GM13977 (cell line): ENCODE results near the gene SAMD5.

Experiments
- DNase-seq: peaks from one replicate; pipeline ENCODE4 v3.0.0; 2012; ENCODE audit warnings: low spot score
- in situ Hi-C: fragments of 300-500 bp; cut with MboI; formaldehyde crosslinking; loops from one replicate; pipeline ENCODE4 v1.12.0; 2022; ENCODE audit warnings: low sequenced_read_pairs, low pct_unique_long_range_greater_than_20kb, mixed read lengths, inconsistent platforms; ENCODE audit not compliant: unreplicated experiment
- TF ChIP-seq, protein P1 (sequence below): IDR thresholded peaks from 2 replicates; pipeline ENCODE4 v1.5.1; 2012; ENCODE audit warnings: mild to moderate bottlenecking, control low read depth; ENCODE audit not compliant: insufficient read depth; ENCODE audit errors: extremely low read depth, missing control alignments

Gene SAMD5

DNA sequence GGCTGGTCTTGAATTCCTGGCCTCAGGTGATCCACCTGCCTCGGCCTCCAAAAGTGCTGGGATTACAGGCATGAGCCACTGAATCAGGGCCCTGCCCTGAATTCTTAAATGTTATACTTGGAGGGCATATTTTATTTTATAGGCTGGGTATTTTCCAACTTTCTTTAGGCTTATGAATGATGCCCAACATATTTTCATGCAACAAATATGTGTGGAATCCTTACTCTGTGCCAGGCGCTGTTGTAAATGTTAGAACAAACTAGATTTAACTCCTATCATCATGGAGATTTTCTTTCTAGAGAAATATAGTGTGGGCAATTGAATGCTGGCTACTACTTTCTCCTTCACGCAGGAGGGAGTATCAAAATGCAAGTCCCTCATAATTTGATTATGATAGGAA is 71.2 kb downstream of the SAMD5 start:
- DNase-seq, result no peak
- TF ChIP-seq, protein P1, sequence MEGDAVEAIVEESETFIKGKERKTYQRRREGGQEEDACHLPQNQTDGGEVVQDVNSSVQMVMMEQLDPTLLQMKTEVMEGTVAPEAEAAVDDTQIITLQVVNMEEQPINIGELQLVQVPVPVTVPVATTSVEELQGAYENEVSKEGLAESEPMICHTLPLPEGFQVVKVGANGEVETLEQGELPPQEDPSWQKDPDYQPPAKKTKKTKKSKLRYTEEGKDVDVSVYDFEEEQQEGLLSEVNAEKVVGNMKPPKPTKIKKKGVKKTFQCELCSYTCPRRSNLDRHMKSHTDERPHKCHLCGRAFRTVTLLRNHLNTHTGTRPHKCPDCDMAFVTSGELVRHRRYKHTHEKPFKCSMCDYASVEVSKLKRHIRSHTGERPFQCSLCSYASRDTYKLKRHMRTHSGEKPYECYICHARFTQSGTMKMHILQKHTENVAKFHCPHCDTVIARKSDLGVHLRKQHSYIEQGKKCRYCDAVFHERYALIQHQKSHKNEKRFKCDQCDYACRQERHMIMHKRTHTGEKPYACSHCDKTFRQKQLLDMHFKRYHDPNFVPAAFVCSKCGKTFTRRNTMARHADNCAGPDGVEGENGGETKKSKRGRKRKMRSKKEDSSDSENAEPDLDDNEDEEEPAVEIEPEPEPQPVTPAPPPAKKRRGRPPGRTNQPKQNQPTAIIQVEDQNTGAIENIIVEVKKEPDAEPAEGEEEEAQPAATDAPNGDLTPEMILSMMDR, result no peak

DNA sequence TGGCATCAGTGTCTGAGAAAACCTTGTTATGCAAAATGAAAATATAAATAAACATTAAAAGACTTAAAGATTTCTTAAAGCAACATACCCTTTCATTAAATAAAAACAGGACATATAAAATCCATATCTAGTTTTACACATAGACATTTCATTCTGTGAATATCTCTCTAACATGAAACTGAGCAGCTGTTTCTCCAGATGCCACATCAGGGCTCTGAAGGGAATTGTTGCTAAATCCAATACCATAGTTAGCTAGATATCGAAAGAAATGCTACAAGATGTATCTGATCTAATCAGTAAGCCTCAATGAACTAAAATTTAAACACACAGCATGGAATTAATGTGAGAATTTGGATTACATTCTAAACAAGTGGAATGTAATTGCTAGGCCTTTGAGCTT is 74.5 kb downstream of the SAMD5 start:
- in situ Hi-C loops, result no loop called here
- TF ChIP-seq, protein P1, result no peak
- DNase-seq, result no peak

More for the DNA sequence above, 71.2 kb downstream of the SAMD5 start:
- in situ Hi-C loops, result no loop called here

DNA sequence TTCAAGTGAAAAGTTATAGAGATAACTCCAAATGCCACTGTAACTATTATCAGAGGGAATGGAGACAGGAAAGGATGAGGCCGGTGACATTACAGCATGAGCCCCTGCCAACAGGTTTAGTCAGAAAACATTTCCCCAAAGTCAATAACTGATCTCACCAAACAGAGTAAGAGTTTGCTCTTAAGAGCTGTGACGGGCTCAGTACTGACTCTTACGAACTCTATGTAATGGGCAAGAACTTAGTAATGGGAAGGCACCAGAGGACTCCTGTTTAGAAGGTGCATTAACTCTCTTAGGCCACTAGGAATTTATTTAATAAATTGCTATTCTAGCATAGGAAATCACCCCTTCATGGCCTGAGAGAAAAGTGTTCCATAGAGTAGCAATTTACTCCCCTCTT is 76.8 kb downstream of the SAMD5 start:
- TF ChIP-seq, protein P1, result no peak
- DNase-seq, result no peak
- in situ Hi-C loops, result no loop called here

DNA sequence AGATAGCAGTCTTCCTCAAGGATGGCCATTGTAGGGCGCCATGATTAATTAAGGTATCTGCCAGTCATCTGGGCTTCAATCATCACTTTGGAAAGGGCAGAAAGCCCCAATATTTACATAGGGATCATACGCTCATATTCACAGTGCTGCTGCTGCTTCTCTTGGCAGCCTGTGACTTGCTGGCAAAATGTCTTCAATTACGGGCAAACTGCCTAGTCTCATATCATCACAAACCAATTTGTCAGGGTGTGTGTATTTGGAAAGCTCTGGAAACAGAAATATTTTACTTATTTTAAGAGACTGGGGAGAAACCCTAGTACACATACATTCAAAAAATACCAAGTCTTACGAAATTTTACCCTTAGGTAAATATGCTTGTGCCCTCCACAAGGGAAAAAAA is 77.6 kb downstream of the SAMD5 start:
- DNase-seq, result no peak
- in situ Hi-C loops, result no loop called here
- TF ChIP-seq, protein P1, result no peak

DNA sequence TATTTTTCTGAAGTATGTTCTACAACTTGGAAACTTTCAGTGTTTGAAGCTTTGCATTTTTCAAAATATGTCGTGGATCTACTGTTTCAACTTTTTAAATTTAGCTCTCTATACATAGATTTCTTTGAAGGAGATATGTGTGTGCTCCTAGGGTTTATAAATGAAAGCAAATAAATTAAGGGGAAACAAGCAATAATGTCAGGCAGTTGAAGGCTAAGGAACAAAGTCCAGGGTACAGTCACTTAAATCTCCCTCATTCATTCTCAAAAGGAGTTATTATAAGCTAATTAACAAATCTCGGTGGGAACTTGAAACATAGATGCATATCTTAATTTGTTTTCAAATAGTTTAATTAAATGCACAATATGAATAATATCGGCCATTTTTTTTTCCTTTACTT is 79.4 kb downstream of the SAMD5 start:
- TF ChIP-seq, protein P1, result no peak
- in situ Hi-C loops, result no loop called here
- no peak for DNase-seq

DNA sequence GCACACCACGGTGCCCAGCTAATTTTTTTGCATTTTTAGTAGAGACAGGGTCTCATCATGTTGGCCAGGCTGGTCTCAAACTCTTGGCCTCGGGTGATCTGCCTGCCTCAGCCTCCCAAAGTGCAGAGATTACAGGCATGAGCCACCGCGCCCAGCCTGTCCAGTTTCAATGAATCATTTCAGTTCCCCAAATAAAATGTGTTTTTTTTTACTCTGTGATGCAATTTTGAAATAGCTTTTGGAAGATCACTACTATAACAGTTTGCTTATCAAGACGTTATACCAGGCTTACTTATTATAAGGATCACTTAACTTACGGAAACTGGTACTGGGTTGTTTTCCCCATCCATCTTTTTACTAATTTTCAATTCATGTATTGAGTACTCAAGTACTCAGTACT is 80.0 kb downstream of the SAMD5 start:
- in situ Hi-C loops, result no loop called here
- TF ChIP-seq, protein P1, result no peak
- no peak for DNase-seq

DNA sequence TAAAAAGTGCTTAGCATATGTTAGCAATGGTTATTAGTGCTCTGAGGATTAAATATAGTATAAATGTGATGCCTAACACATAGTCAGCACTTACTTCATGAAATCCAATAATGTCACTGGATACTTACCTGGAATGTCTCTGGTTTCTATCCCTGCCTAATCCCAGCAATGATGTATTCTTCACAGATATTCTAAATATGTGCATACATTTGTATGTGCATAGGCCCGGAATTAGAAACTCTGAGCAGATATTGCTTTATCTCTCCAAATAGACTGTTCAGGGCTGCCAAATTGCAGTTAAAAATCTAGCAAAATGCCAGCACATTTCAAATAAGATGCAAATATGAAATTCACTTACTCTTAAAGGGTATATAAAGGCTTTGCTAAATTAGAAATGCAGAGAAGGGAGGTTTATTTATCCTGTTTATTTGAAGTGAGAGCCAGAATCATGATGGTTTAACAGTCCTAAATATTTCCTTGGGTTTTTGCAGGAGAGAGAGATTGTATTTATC is 81.3 kb downstream of the SAMD5 start:
- TF ChIP-seq, protein P1, result no peak
- in situ Hi-C loops, result no loop called here
- DNase-seq, result no peak
